HCT116 (cell line): ENCODE results near the gene SRGAP3. TPM values are rescaled to one million over a fixed set of nuclear protein-coding genes. Genes with fewer than 3 reads are reported as not detected.

ENCODE experiments used
- ATAC-seq: fragments of 200-7000 bp; cut with Tn5 transposase; 2 replicates; pipeline ENCODE4 v1.9.1; 2020; ENCODE audit warnings: mild to moderate bottlenecking, moderate library complexity
- BruUV-seq: library from RNA; stranded (reverse); fragments of 400-500 nt; replicated peaks from 2 replicates; lab custom pipeline; 2021; lab: Mats Ljungman, UMichigan
- CTCF ChIA-PET: fragments of 300-600 bp; sonication (Branson Sonifier 250); formaldehyde crosslinking; loops from one replicate; lab custom pipeline; 2021; ENCODE audit warnings: antibody characterized with exemption; lab: Charles Lee
- POLR2A ChIA-PET: fragments of 300-600, 350-600 bp; sonication (Branson Sonifier 250); formaldehyde crosslinking; loops from one replicate; lab custom pipeline; 2021; ENCODE audit warnings: antibody characterized with exemption; lab: Charles Lee
- RAD21 ChIA-PET, 2 experiments: fragments of 300-600 bp; sonication (Branson Sonifier 250); formaldehyde crosslinking; loops; one replicate each; lab custom pipeline; 2023; ENCODE audit warnings: low total read pairs in 2 of 2; ENCODE audit not compliant: uncharacterized antibody in 2 of 2, unreplicated experiment in 2 of 2, low non-redundant PET in 1 of 2; lab: Charles Lee
- DNase-seq: peaks from one replicate; pipeline ENCODE4 v3.0.0-alpha.2; 2010; ENCODE audit warnings: low read depth, low spot score
- H2AFZ ChIP-seq: fragments of 200-600 bp; shearing (Covaris generic), sonication (generic); 2 replicates; pipeline ENCODE4 v1.6.1; 2017; ENCODE audit warnings: low read depth, mixed run types, mixed read lengths, antibody characterized with exemption, low read length; ENCODE audit not compliant: poor library complexity, severe bottlenecking
- H3K27ac ChIP-seq: 2 replicates; pipeline ENCODE4 v1.5.1; 2012; ENCODE audit warnings: low read depth, low read length
- H3K27me3 ChIP-seq: fragments of 200-600 bp; sonication (generic); 2 replicates; pipeline ENCODE4 v1.6.1; 2016; ENCODE audit warnings: mixed run types, low read length, mixed read lengths; ENCODE audit not compliant: insufficient read depth
- H3K36me3 ChIP-seq, 2 experiments: fragments of 200-500 bp in 1 of 2; fragments of 200-600 bp in 1 of 2; sonication (Bioruptor generic) in 1 of 2; sonication (generic) in 1 of 2; 2 replicates each; pipeline versions ENCODE4 v1.5.1 to v1.6.1; 2014 to 2016; ENCODE audit warnings: low read length in 2 of 2, inconsistent platforms in 1 of 2, mixed read lengths in 1 of 2, mixed run types in 1 of 2; ENCODE audit not compliant: insufficient read depth in 2 of 2, control insufficient read depth in 1 of 2
- H3K4me1 ChIP-seq, 2 experiments: fragments of 200-600 bp in 1 of 2; sonication (generic) in 1 of 2; 2 replicates each; pipeline versions ENCODE4 v1.5.1 to v1.6.1; 2012 to 2017; ENCODE audit warnings: low read length in 2 of 2, inconsistent platforms in 1 of 2, mild to moderate bottlenecking in 1 of 2, mixed read lengths in 1 of 2, mixed run types in 1 of 2, moderate library complexity in 1 of 2; ENCODE audit not compliant: insufficient read depth in 2 of 2, control insufficient read depth in 1 of 2
- H3K4me2 ChIP-seq: fragments of 200-600 bp; sonication (generic); 2 replicates; pipeline ENCODE4 v1.6.1; 2017; ENCODE audit warnings: mixed run types, low read length, mixed read lengths
- H3K4me3 ChIP-seq, 2 experiments: fragments of 200-600 bp in 1 of 2; sonication (generic) in 1 of 2; replicated peaks in 1 of 2; 2 replicates each; pipeline ENCODE4 v1.5.1; 2011 to 2016; ENCODE audit warnings: low read length in 2 of 2, control low read depth in 1 of 2, low read depth in 1 of 2, mild to moderate bottlenecking in 1 of 2, mixed read lengths in 1 of 2, mixed run types in 1 of 2
- H3K79me2 ChIP-seq: fragments of 200-600 bp; sonication (generic); 2 replicates; pipeline ENCODE4 v1.6.1; 2017; ENCODE audit warnings: mild to moderate bottlenecking, mixed run types, low read length, moderate library complexity, mixed read lengths; ENCODE audit not compliant: insufficient read depth
- H3K9ac ChIP-seq: fragments of 200-600 bp; sonication (generic); 2 replicates; pipeline ENCODE4 v1.6.1; 2016; ENCODE audit warnings: low read length, mixed read lengths
- H3K9me2 ChIP-seq: fragments of 200-600 bp; sonication (generic), shearing (Covaris generic); 2 replicates; pipeline ENCODE4 v1.6.1; 2017; ENCODE audit warnings: mixed run types, mild to moderate bottlenecking, moderate library complexity; ENCODE audit not compliant: insufficient read depth
- H3K9me3 ChIP-seq, 2 experiments: fragments of 200-500 bp in 1 of 2; fragments of 200-600 bp in 1 of 2; sonication (Bioruptor generic) in 1 of 2; sonication (generic) in 1 of 2; 2 replicates each; pipeline ENCODE4 v1.6.1; 2014 to 2017; ENCODE audit warnings: low read length in 2 of 2, mixed read lengths in 2 of 2, inconsistent platforms in 1 of 2, low read depth in 1 of 2, mild to moderate bottlenecking in 1 of 2, mixed run types in 1 of 2, moderate library complexity in 1 of 2; ENCODE audit not compliant: control insufficient read depth in 1 of 2, insufficient read depth in 1 of 2
- H4K20me1 ChIP-seq: fragments of 200-600 bp; sonication (generic), shearing (Covaris generic); 2 replicates; pipeline ENCODE4 v1.6.1; 2017; ENCODE audit warnings: mixed run types, mild to moderate bottlenecking, moderate library complexity; ENCODE audit not compliant: insufficient read depth
- CBX3 ChIP-seq: IDR thresholded peaks from 2 replicates; pipeline ENCODE4 v1.6.1; 2012; ENCODE audit warnings: low read depth
- CEBPB ChIP-seq: IDR thresholded peaks from 2 replicates; pipeline ENCODE4 v1.6.1; 2012; ENCODE audit warnings: low read depth
- EZH2phosphoT487 ChIP-seq: fragments of 200-600 bp; IDR thresholded peaks from 2 replicates; pipeline ENCODE4 v1.6.1; 2018; ENCODE audit warnings: antibody characterized with exemption, borderline replicate concordance
- POLR2A ChIP-seq: IDR thresholded peaks from 2 replicates; pipeline ENCODE4 v1.7.0; 2011; ENCODE audit warnings: borderline replicate concordance; ENCODE audit not compliant: insufficient read depth, insufficient read length; ENCODE audit errors: extremely low read depth
- POLR2AphosphoS5 ChIP-seq: IDR thresholded peaks from 2 replicates; pipeline ENCODE4 v1.6.1; 2011; ENCODE audit warnings: mild to moderate bottlenecking, low read depth, low read length, moderate library complexity
- SP1 ChIP-seq: IDR thresholded peaks from 2 replicates; pipeline ENCODE4 v1.6.1; 2012; ENCODE audit warnings: low read depth
- SRF ChIP-seq: IDR thresholded peaks from 2 replicates; pipeline ENCODE4 v1.6.1; 2012; ENCODE audit warnings: low read depth
- YY1 ChIP-seq: IDR thresholded peaks from 2 replicates; pipeline ENCODE4 v1.6.1; 2011; ENCODE audit warnings: low read length, low read depth, moderate library complexity, mild to moderate bottlenecking; ENCODE audit not compliant: insufficient replicate concordance; ENCODE audit errors: extremely low read depth
- ZNF274 ChIP-seq: fragments of 200-500 bp; sonication (Bioruptor generic); IDR thresholded peaks from 2 replicates; pipeline ENCODE4 v1.6.1; 2014; ENCODE audit warnings: mild to moderate bottlenecking, low read depth, low read length, inconsistent platforms
- intact Hi-C: fragments of 100-400 bp; cut with micrococcal nuclease; formaldehyde crosslinking; loops from 2 replicates; pipeline ENCODE4 v1.10.0; 2022
- total RNA-seq: library from RNA; stranded (reverse); gene quantifications from one replicate; pipeline ENCODE4 v1.2.1, GENCODE V29; 2021; ENCODE audit not compliant: unreplicated experiment
- TF ChIP-seq, protein P1 (sequence below): IDR thresholded peaks from 2 replicates; pipeline ENCODE4 v1.6.1; 2011; ENCODE audit warnings: mild to moderate bottlenecking, low read length, moderate library complexity; ENCODE audit not compliant: insufficient replicate concordance; ENCODE audit errors: extremely low read depth

Gene SRGAP3
- total RNA-seq, 1 experiment from 2014 or later, result 8.3 TPM

DNA sequence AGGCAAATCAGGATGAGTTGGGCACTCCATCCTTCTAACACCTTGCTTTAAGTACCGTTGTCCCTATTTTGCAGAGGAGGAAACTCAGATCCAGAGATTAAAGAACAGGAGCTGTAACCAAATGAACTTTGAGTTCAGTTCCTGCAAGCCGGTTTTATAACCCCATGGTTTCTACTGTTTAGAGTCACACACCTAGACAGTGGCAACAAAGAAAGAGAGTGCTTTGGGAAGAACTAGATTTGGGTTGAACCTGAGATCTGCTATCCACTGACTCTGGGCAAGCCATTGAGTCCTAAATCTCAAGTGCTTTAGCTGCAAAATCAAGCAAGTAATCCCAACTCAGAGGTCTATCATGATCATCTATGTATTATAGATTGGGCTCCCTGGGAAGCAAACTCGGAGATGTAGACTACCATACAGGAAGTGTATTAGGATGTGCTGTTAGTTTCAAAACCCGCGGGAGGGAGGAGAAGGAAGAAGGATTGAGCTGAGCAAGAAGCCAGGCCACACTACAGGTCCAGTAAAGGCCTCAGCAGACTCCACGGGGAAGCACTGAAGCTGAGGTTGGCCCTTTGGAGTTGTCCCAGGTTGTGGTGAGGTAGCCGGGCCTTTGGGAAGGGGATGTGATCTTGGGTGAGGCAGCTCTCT, 42.2 kb downstream of the SRGAP3 start:
- H4K20me1 ChIP-seq, result no peaks in the 10 kb centered on the region
- no peak overlapping the region for H3K9ac ChIP-seq
- H3K27ac ChIP-seq, result no peak overlapping the region
- no peaks in the 10 kb centered on the region for H3K36me3 ChIP-seq
- H3K4me3 ChIP-seq, result no peak overlapping the region
- no peak overlapping the region for H3K4me2 ChIP-seq
- RAD21 ChIA-PET, result no interaction called here
- no peak for TF ChIP-seq EZH2phosphoT487
- TF ChIP-seq YY1, result no peak
- no peak for TF ChIP-seq CBX3
- TF ChIP-seq SP1, result no peak
- no peak for TF ChIP-seq POLR2A
- no peak for TF ChIP-seq POLR2AphosphoS5
- TF ChIP-seq CEBPB, result no peak
- no peak for TF ChIP-seq ZNF274
- no peak for TF ChIP-seq SRF
- TF ChIP-seq, protein P1, sequence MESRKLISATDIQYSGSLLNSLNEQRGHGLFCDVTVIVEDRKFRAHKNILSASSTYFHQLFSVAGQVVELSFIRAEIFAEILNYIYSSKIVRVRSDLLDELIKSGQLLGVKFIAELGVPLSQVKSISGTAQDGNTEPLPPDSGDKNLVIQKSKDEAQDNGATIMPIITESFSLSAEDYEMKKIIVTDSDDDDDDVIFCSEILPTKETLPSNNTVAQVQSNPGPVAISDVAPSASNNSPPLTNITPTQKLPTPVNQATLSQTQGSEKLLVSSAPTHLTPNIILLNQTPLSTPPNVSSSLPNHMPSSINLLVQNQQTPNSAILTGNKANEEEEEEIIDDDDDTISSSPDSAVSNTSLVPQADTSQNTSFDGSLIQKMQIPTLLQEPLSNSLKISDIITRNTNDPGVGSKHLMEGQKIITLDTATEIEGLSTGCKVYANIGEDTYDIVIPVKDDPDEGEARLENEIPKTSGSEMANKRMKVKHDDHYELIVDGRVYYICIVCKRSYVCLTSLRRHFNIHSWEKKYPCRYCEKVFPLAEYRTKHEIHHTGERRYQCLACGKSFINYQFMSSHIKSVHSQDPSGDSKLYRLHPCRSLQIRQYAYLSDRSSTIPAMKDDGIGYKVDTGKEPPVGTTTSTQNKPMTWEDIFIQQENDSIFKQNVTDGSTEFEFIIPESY, result no peak
- POLR2A ChIA-PET, result no interaction called here
- no peaks in the 10 kb centered on the region for H3K4me1 ChIP-seq
- DNase-seq (no peak), ATAC-seq (no peak)
- no peak overlapping the region for H2AFZ ChIP-seq
- CTCF ChIA-PET, result no interaction called here
- no peaks in the 10 kb centered on the region for H3K9me3 ChIP-seq
- H3K27me3 ChIP-seq, result no peaks in the 10 kb centered on the region
- no TSS peak for BruUV-seq
- H3K9me2 ChIP-seq, result no peaks in the 10 kb centered on the region
- H3K79me2 ChIP-seq, result no peaks in the 10 kb centered on the region
- intact Hi-C loops, result no loop called here
